A673 (cell line): ENCODE data around the gene PAQR4. TPM values are rescaled to one million over a fixed set of nuclear protein-coding genes. Genes with fewer than 3 reads are reported as not detected.
A peak's percentile ranks its signal among the peaks of the same experiment; 100 is the strongest.

Experiments used
- BruUV-seq: library from RNA; stranded (reverse); fragments of 400-500 nt; replicated peaks from 2 replicates; lab custom pipeline; 2021; lab: Mats Ljungman, UMichigan
- CTCF ChIA-PET: fragments of 300-600 bp; sonication (Branson Sonifier 250); formaldehyde crosslinking; loops from one replicate; lab custom pipeline; 2022; ENCODE audit warnings: antibody characterized with exemption; lab: Charles Lee
- POLR2A ChIA-PET: fragments of 300-600 bp; sonication (Branson Sonifier 250); formaldehyde crosslinking; loops from one replicate; lab custom pipeline; 2022; ENCODE audit warnings: antibody characterized with exemption; ENCODE audit not compliant: low non-redundant PET; lab: Charles Lee
- DNase-seq: peaks from one replicate; pipeline ENCODE4 v3.0.0-alpha.2; 2015; ENCODE audit warnings: low spot score
- H3K27ac ChIP-seq: fragments of 200-600 bp; sonication (generic); 2 replicates; pipeline ENCODE4 v1.5.1; 2016; ENCODE audit warnings: mixed run types, low read depth, mild to moderate bottlenecking, mixed read lengths, antibody characterized with exemption, low read length; ENCODE audit not compliant: poor library complexity, severe bottlenecking
- H3K27me3 ChIP-seq: fragments of 200-600 bp; sonication (generic); replicated peaks from 2 replicates; pipeline ENCODE4 v1.6.1; 2017; ENCODE audit warnings: mixed run types, low read depth, mild to moderate bottlenecking, mixed read lengths, antibody characterized with exemption, low read length; ENCODE audit not compliant: insufficient read depth, poor library complexity
- H3K36me3 ChIP-seq: fragments of 200-600 bp; sonication (generic); 2 replicates; pipeline ENCODE4 v1.6.1; 2016; ENCODE audit warnings: mixed run types, mild to moderate bottlenecking, mixed read lengths, antibody characterized with exemption, low read length; ENCODE audit not compliant: insufficient read depth, poor library complexity, severe bottlenecking
- H3K4me1 ChIP-seq: fragments of 200-600 bp; sonication (generic); 2 replicates; pipeline ENCODE4 v1.6.1; 2017; ENCODE audit warnings: mixed run types, mild to moderate bottlenecking, mixed read lengths, antibody characterized with exemption, low read length; ENCODE audit not compliant: insufficient read depth, poor library complexity, severe bottlenecking
- H3K4me3 ChIP-seq: fragments of 200-600 bp; sonication (generic); 2 replicates; pipeline ENCODE4 v1.5.1; 2016; ENCODE audit warnings: low read depth, mixed run types, mild to moderate bottlenecking, mixed read lengths, low read length; ENCODE audit not compliant: poor library complexity, severe bottlenecking
- H3K9me3 ChIP-seq: fragments of 200-600 bp; sonication (generic); 2 replicates; pipeline ENCODE4 v1.6.1; 2016; ENCODE audit warnings: mixed run types, low read depth, mild to moderate bottlenecking, mixed read lengths, antibody characterized with exemption, low read length; ENCODE audit not compliant: poor library complexity, severe bottlenecking
- EZH2 ChIP-seq: fragments of 200-600 bp; sonication (generic); IDR thresholded peaks from 2 replicates; pipeline ENCODE4 v1.6.1; 2017; ENCODE audit warnings: borderline replicate concordance, low read depth, mild to moderate bottlenecking, mixed read lengths, antibody characterized with exemption, low read length; ENCODE audit not compliant: poor library complexity, severe bottlenecking
- intact Hi-C: fragments of 100-400 bp; cut with micrococcal nuclease; formaldehyde crosslinking; loops from one replicate; pipeline ENCODE4 v1.10.0; 2022; ENCODE audit not compliant: unreplicated experiment
- total RNA-seq: library from RNA; stranded (reverse); gene quantifications from 2 replicates; pipeline ENCODE4 v1.2.3, GENCODE V29; 2021
- TF ChIP-seq, protein P1 (sequence below): fragments of 300-800, 200-600 bp; sonication (generic); conservative IDR thresholded peaks from 2 replicates; pipeline ENCODE4 v1.5.1; 2017; ENCODE audit warnings: low read depth, mild to moderate bottlenecking, antibody characterized with exemption, low read length, moderate library complexity, mixed read lengths

The PAQR4 gene
- total RNA-seq, 1 experiment from 2014 or later, result 46.5 TPM

DNA sequence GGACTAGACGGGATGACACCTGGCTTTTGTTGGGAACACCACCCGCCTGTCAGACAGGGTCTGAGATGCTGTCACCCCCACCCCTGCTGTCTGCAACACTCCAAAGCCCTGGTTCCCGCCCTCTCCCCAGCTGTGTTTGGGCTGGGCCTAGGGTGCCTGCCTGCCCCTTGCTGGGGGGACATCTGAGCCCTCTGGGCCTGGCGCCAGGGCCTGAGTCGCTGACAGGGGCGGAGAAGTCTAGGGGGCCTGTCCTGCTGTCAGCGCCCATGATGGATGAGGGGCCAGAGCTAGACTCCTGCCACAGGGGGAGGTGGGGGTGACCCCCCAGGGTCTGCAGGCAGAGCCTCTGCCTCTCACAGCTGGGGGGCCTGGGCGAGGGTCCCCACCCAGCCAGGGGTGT lies 18.7 kb downstream of the PAQR4 start:
- no peaks in the 10 kb centered on the region for H3K9me3 ChIP-seq
- BruUV-seq, result no TSS peak
- no peak overlapping the region for H3K27ac ChIP-seq
- no peaks in the 10 kb centered on the region for H3K36me3 ChIP-seq
- intact Hi-C loops, result no loop called here
- CTCF ChIA-PET, result no interaction called here
- H3K4me1 ChIP-seq, result no peaks in the 10 kb centered on the region
- no peak overlapping the region for H3K4me3 ChIP-seq
- TF ChIP-seq, protein P1, sequence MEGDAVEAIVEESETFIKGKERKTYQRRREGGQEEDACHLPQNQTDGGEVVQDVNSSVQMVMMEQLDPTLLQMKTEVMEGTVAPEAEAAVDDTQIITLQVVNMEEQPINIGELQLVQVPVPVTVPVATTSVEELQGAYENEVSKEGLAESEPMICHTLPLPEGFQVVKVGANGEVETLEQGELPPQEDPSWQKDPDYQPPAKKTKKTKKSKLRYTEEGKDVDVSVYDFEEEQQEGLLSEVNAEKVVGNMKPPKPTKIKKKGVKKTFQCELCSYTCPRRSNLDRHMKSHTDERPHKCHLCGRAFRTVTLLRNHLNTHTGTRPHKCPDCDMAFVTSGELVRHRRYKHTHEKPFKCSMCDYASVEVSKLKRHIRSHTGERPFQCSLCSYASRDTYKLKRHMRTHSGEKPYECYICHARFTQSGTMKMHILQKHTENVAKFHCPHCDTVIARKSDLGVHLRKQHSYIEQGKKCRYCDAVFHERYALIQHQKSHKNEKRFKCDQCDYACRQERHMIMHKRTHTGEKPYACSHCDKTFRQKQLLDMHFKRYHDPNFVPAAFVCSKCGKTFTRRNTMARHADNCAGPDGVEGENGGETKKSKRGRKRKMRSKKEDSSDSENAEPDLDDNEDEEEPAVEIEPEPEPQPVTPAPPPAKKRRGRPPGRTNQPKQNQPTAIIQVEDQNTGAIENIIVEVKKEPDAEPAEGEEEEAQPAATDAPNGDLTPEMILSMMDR, result no peak
- no peak for TF ChIP-seq EZH2
- POLR2A ChIA-PET, result interaction anchor here (0.6 kb wide), 1 partner anchor 65 kb away, joined by 3 read pairs; no protein-coding TSS in a partner anchor
- no peaks in the 10 kb centered on the region for H3K27me3 ChIP-seq
- DNase-seq, result peak; percentile 41

DNA sequence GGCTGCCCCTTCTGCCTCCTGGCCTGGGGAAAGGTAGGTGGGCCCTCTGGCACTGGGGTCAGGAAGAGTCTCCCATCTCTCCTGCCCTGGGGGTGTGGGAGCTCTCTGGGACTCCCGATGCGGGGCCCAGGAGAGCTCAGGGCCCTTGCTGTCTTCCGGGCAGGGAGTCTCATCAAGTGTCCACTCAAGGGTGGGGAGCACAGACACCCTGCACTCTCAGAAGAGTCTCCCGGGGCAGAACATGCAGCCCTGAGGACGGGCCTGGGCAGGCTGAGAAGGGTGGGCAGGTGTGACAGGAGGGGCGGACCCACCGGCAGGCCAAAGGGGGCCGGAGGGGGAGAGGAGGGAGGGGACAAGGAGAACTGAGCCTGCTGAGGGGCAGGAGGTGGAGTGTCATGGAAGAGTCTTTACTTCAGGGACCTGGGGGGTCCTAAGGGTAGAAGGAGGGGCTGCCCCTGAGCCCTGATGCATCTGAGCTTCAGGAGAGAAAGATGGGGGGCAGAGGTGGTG lies 19.5 kb downstream of the PAQR4 start:
- no peak overlapping the region for H3K4me3 ChIP-seq
- POLR2A ChIA-PET, result interaction anchor here (0.6 kb wide), 1 partner anchor 66 kb away, joined by 3 read pairs; no protein-coding TSS in a partner anchor
- no peak overlapping the region for H3K27ac ChIP-seq
- H3K27me3 ChIP-seq, result no peaks in the 10 kb centered on the region
- DNase-seq, result no peak
- intact Hi-C loops, result no loop called here
- H3K36me3 ChIP-seq, result no peaks in the 10 kb centered on the region
- H3K4me1 ChIP-seq, result no peaks in the 10 kb centered on the region
- TF ChIP-seq, protein P1, result no peak
- TF ChIP-seq EZH2, result no peak
- no TSS peak for BruUV-seq
- CTCF ChIA-PET, result no interaction called here
- H3K9me3 ChIP-seq, result no peaks in the 10 kb centered on the region

DNA sequence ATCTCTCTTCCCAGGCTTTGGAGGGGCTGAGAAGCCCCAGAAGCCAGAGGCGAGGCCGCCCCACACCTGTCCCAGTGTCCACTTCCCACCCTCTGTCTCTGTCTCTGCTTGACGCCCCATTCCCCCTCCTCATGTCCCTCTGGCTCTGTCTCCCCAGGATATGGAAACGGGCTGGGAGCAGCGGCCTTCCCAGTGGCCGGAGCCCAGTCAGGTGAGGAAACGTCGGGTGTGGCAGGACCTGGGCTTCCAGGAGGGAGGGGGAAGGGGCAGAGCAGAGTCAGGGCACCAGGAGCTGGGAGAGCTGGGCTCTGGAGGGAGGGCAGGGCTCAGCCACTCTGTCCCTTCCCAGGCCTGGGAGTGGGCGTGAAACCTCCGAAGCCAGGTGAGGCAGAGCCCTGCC lies 21.7 kb downstream of the PAQR4 start:
- DNase-seq, result no peak
- intact Hi-C loops, result no loop called here
- ChIA-PET POLR2A (no interaction called here), CTCF (no interaction called here)
- BruUV-seq, result no TSS peak
- no peaks in the 10 kb centered on the region for H3K4me1 ChIP-seq
- H3K4me3 ChIP-seq, result no peak overlapping the region
- no peaks in the 10 kb centered on the region for H3K36me3 ChIP-seq
- no peaks in the 10 kb centered on the region for H3K27me3 ChIP-seq
- TF ChIP-seq, protein P1, result no peak
- TF ChIP-seq EZH2, result no peak
- H3K27ac ChIP-seq, result no peak overlapping the region
- H3K9me3 ChIP-seq, result no peaks in the 10 kb centered on the region
